GM12878 (cell line): ENCODE results near the gene AHCY. TPM values are rescaled to one million over a fixed set of nuclear protein-coding genes. Genes with fewer than 3 reads are reported as not detected.

Experiments used
- ATAC-seq: fragments of 200-7000 bp; cut with Tn5 transposase; 3 replicates; pipeline ENCODE4 v1.9.1; 2020; ENCODE audit warnings: mild to moderate bottlenecking, moderate library complexity
- BruUV-seq: library from RNA; stranded (reverse); fragments of 400-500 nt; replicated peaks from 2 replicates; lab custom pipeline; 2021; lab: Mats Ljungman, UMichigan
- CTCF ChIA-PET: fragments of 300-600 bp; sonication (Branson Sonifier 250); formaldehyde crosslinking; extraction: SDS; loops from one replicate; lab custom pipeline; 2021; ENCODE audit warnings: inconsistent platforms; lab: Yijun Ruan, JAX
- POLR2A ChIA-PET: fragments of 350-600 bp; formaldehyde crosslinking; extraction: SDS; loops from one replicate; lab custom pipeline; 2021; ENCODE audit warnings: inconsistent platforms; lab: Charles Lee
- RAD21 ChIA-PET: fragments of 300-600 bp; sonication (Branson Sonifier 250); formaldehyde crosslinking; loops from one replicate; lab custom pipeline; 2023; ENCODE audit warnings: antibody characterized with exemption; ENCODE audit not compliant: unreplicated experiment; lab: Charles Lee
- SMC1A ChIA-PET: fragments of 300-600 bp; sonication (Branson Sonifier 250); formaldehyde crosslinking; loops from one replicate; lab custom pipeline; 2023; ENCODE audit not compliant: unreplicated experiment, uncharacterized antibody; lab: Charles Lee
- DNase-seq: peaks from one replicate; pipeline ENCODE4 v3.0.0-alpha.2; 2011; ENCODE audit warnings: low read depth, low spot score
- FAIRE-seq: peaks from 3 replicates; lab custom pipeline; 2011; peaks lifted over from hg19 to GRCh38; lab: Jason Lieb, UNC
- H2AFZ ChIP-seq: 2 replicates; pipeline ENCODE4 v1.6.0; 2011; ENCODE audit warnings: low read depth, low read length, control low read depth; ENCODE audit not compliant: control insufficient read depth
- H3K27ac ChIP-seq: 2 replicates; pipeline ENCODE4 v1.5.1; 2011; ENCODE audit warnings: control low read depth; ENCODE audit not compliant: control insufficient read depth, insufficient read depth
- H3K27me3 ChIP-seq, 2 experiments: replicated peaks in 1 of 2; 2 replicates each; pipeline versions ENCODE4 v1.6.0 to v1.6.1; 2011; ENCODE audit warnings: low read length in 1 of 2; ENCODE audit not compliant: control insufficient read depth in 2 of 2, insufficient read depth in 2 of 2
- H3K36me3 ChIP-seq, 2 experiments: 2 replicates each; pipeline ENCODE4 v1.5.1; 2011; ENCODE audit warnings: low read length in 1 of 2; ENCODE audit not compliant: control insufficient read depth in 2 of 2, insufficient read depth in 2 of 2
- H3K4me1 ChIP-seq: 2 replicates; pipeline ENCODE4 v1.6.1; 2011; ENCODE audit warnings: mild to moderate bottlenecking, low read length, moderate library complexity, mixed read lengths; ENCODE audit not compliant: control insufficient read depth, insufficient read depth
- H3K4me2 ChIP-seq: 2 replicates; pipeline ENCODE4 v1.6.0; 2011; ENCODE audit warnings: control low read depth; ENCODE audit not compliant: control insufficient read depth, insufficient read depth
- H3K4me3 ChIP-seq: fragments of 200-600 bp; sonication (generic); 2 replicates; pipeline ENCODE4 v1.5.1; 2016
- H3K79me2 ChIP-seq: 2 replicates; pipeline ENCODE4 v1.6.0; 2011; ENCODE audit warnings: low read length; ENCODE audit not compliant: control insufficient read depth, insufficient read depth
- H3K9ac ChIP-seq: 2 replicates; pipeline ENCODE4 v1.8.0; 2011; ENCODE audit warnings: low read length, control low read depth, mixed read lengths; ENCODE audit not compliant: control insufficient read depth, insufficient read depth
- H3K9me3 ChIP-seq: replicated peaks from 3 replicates; pipeline ENCODE4 v1.5.1; 2011; ENCODE audit warnings: mild to moderate bottlenecking, low read length; ENCODE audit not compliant: control insufficient read depth, insufficient read depth
- H4K20me1 ChIP-seq: 2 replicates; pipeline ENCODE4 v1.6.0; 2011; ENCODE audit not compliant: control insufficient read depth, insufficient read depth
- ASH2L ChIP-seq: fragments of 300-600, 200-600 bp; sonication (generic); IDR thresholded peaks from 2 replicates; pipeline ENCODE4 v1.6.1; 2017; ENCODE audit warnings: low read depth, mild to moderate bottlenecking, borderline replicate concordance
- CREM ChIP-seq: IDR thresholded peaks from 2 replicates; pipeline ENCODE4 v1.6.1; 2014; ENCODE audit warnings: antibody characterized with exemption, low read depth
- EED ChIP-seq: sonication (generic); IDR thresholded peaks from 2 replicates; pipeline ENCODE4 v1.6.1; 2016; ENCODE audit warnings: antibody characterized with exemption, low read depth
- EGR1 ChIP-seq, 2 experiments: IDR thresholded peaks; 1 replicate in 1 of 2; 2 replicates in 1 of 2; pipeline ENCODE4 v1.6.1; 2011 to 2012; ENCODE audit warnings: low read depth in 2 of 2, low read length in 2 of 2, borderline replicate concordance in 1 of 2, mild to moderate bottlenecking in 1 of 2, moderate library complexity in 1 of 2
- EZH2 ChIP-seq: IDR thresholded peaks from 2 replicates; pipeline ENCODE4 v1.6.1; 2012; ENCODE audit warnings: low read depth, mild to moderate bottlenecking, control low read depth, inconsistent platforms, low read length, borderline replicate concordance; ENCODE audit not compliant: control insufficient read depth
- IKZF1 ChIP-seq: fragments of 450-650 bp; conservative IDR thresholded peaks from 2 replicates; pipeline ENCODE4 v1.6.1; 2017; ENCODE audit warnings: antibody characterized with exemption, mild to moderate bottlenecking
- KDM1A ChIP-seq: fragments of 200-600 bp; sonication (generic); IDR thresholded peaks from 2 replicates; pipeline ENCODE4 v1.6.1; 2016; ENCODE audit warnings: borderline replicate concordance
- MAX ChIP-seq: IDR thresholded peaks from 2 replicates; pipeline ENCODE4 v1.6.1; 2012; ENCODE audit warnings: low read depth, low read length, improper control_type of control experiment
- MEF2A ChIP-seq: IDR thresholded peaks from 2 replicates; pipeline ENCODE4 v1.6.1; 2011; ENCODE audit warnings: low read depth, mild to moderate bottlenecking, low read length, moderate library complexity; ENCODE audit not compliant: insufficient read depth
- NFYB ChIP-seq: IDR thresholded peaks from 2 replicates; pipeline ENCODE4 v1.6.1; 2011; ENCODE audit warnings: low read depth, mild to moderate bottlenecking, low read length, improper control_type of control experiment, moderate library complexity; ENCODE audit not compliant: insufficient read depth
- NR2C2 ChIP-seq: IDR thresholded peaks from 2 replicates; pipeline ENCODE4 v1.6.1; 2011; ENCODE audit warnings: borderline replicate concordance, low read depth; ENCODE audit not compliant: control insufficient read depth, insufficient read length
- RB1 ChIP-seq: fragments of 450-650 bp; formaldehyde crosslinking; IDR thresholded peaks from 2 replicates; pipeline ENCODE4 v1.6.1; 2017; ENCODE audit warnings: mild to moderate bottlenecking, borderline replicate concordance
- STAT1 ChIP-seq: fragments of 450-650 bp; conservative IDR thresholded peaks from 2 replicates; pipeline ENCODE4 v1.6.1; 2014; ENCODE audit warnings: antibody characterized with exemption, mild to moderate bottlenecking
- TARDBP ChIP-seq: IDR thresholded peaks from 2 replicates; pipeline ENCODE4 v1.6.1; 2016; ENCODE audit warnings: borderline replicate concordance
- WRNIP1 ChIP-seq: IDR thresholded peaks from 2 replicates; pipeline ENCODE4 v1.6.1; 2011; ENCODE audit warnings: low read depth, low read length, improper control_type of control experiment, borderline replicate concordance
- ZBTB33 ChIP-seq: fragments of 450-650 bp; IDR thresholded peaks from 2 replicates; pipeline ENCODE4 v1.6.1; 2017; ENCODE audit warnings: mild to moderate bottlenecking
- WGBS: methylation state at CpG from one replicate; pipeline ENCODE4 v1.1.6; 2016; ENCODE audit warnings: low lambda C conversion rate; ENCODE audit not compliant: insufficient replicate concordance, insufficient coverage; ENCODE audit errors: missing lambda C conversion rate; 5-methylcytosine and 5-hydroxymethylcytosine counted together
- in situ Hi-C: fragments of 300-500 bp; cut with MboI; formaldehyde crosslinking; loops from 9 replicates; pipeline ENCODE4 v1.14.3; 2018; ENCODE audit warnings: mixed read lengths
- intact Hi-C: fragments of 100-400 bp; cut with micrococcal nuclease; formaldehyde crosslinking; loops from one replicate; pipeline ENCODE4 v1.14.2; 2022; ENCODE audit not compliant: unreplicated experiment
- polyA plus RNA-seq, 11 experiments: library from polyadenylated mRNA; depleted of rRNA in 4 of 11; unstranded in 6 of 11; stranded (reverse) in 5 of 11; fragments of >200 nt; fragmentation: Nextera tagmentation in 4 of 11; fragmentation: Illumina TruSeq in 1 of 11; extraction: Ambion mirVana in 4 of 11; extraction: Trizol in 1 of 11; gene quantifications; 1 replicate in 1 of 11; 2 replicates in 10 of 11; pipeline versions ENCODE4 v1.2.1 to v1.2.3, GENCODE V29; 2011 to 2016; ENCODE audit warnings: inconsistent platforms in 2 of 11, missing spikeins in 2 of 11, low read depth in 1 of 11
- total RNA-seq, 4 experiments: library from RNA; depleted of rRNA in 3 of 4; stranded (reverse); fragments of >200 nt in 3 of 4; fragmentation: Illumina TruSeq in 1 of 4; extraction: Trizol in 1 of 4; gene quantifications; 2 replicates each; pipeline versions ENCODE4 v1.2.1 to v1.2.3, GENCODE V29; 2013 to 2021
- TF ChIP-seq, protein P1 (sequence below): fragments of 450-650 bp; IDR thresholded peaks from 2 replicates; pipeline ENCODE4 v1.6.1; 2017; ENCODE audit warnings: mild to moderate bottlenecking, low read depth, inconsistent platforms; ENCODE audit not compliant: poor library complexity, severe bottlenecking
- TF ChIP-seq, protein P2 (sequence below): IDR thresholded peaks from 2 replicates; pipeline ENCODE4 v1.6.1; 2011; ENCODE audit warnings: borderline replicate concordance, low read depth, mild to moderate bottlenecking, moderate library complexity, low read length; ENCODE audit not compliant: insufficient read depth, poor library complexity, severe bottlenecking

AHCY gene
- total and polyA plus RNA-seq, 10 of the 15 experiments (the other 5 are each of a cell fraction or from before 2014, with no cell fraction given), result 84.9 to 223 (median 181) TPM

DNA sequence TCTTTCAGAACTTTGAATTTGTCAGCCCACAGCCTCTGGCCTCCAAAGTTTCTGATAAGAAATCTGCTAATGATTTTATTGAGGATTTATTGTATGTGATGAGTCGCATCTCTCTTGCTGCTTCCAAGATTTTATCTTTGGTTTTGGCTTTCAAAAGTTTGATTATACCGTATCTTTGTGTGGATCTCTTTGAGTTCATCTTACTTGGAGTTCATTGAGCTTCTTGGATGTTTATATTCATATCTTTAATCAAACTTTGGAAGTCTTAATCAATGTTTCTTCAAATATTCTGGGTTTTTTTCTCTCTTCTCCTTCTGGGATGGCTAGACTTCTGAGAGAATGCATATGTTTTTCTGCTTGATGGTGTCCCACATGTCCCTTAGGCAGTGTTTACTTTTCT lies 65.2 kb downstream of the AHCY start (continued):
- no peak for TF ChIP-seq EED
- TF ChIP-seq NR2C2, result no peak
- TF ChIP-seq EGR1 (IDR thresholded peaks at IDR 0.05; ENCODE audit: borderline replicate concordance in 1 of 2, low read depth in 2 of 2, low read length in 2 of 2), result no peak
- no peak for TF ChIP-seq RB1
- TF ChIP-seq MAX, result no peak

- WGBS, result 47% methylated on average over 2 of the region's 2 CpGs
- in situ Hi-C loops, result no loop called here
- no peak overlapping the region for H2AFZ ChIP-seq
- no peaks in the 10 kb centered on the region; the same call in 1 of the 3 replicates for H3K9me3 ChIP-seq
- no peaks in the 10 kb centered on the region for H3K36me3 ChIP-seq
- H3K4me2 ChIP-seq, result no peak overlapping the region
- ChIA-PET RAD21 (no interaction called here), CTCF (no interaction called here), SMC1A (no interaction called here), POLR2A (no interaction called here)
- intact Hi-C loops, result no loop called here
- no peaks in the 10 kb centered on the region; a peak in 1 of 4 replicates for H3K27me3 ChIP-seq
- H4K20me1 ChIP-seq, result no peaks in the 10 kb centered on the region
- H3K79me2 ChIP-seq, result no peaks in the 10 kb centered on the region
- no peaks in the 10 kb centered on the region; the same call in 1 of the 2 replicates for H3K4me1 ChIP-seq
- FAIRE-seq (no peak), DNase-seq (no peak), ATAC-seq (no peak)
- no peak overlapping the region for H3K27ac ChIP-seq
- H3K4me3 ChIP-seq, result no peak overlapping the region
- no peak overlapping the region for H3K9ac ChIP-seq
- BruUV-seq, result no TSS peak
- TF ChIP-seq KDM1A (no peak), NFYB (no peak), STAT1 (no peak), EGR1 (IDR thresholded peaks at IDR 0.05; ENCODE audit: borderline replicate concordance in 1 of 2, low read depth in 2 of 2, low read length in 2 of 2) (no peak), MEF2A (no peak), IKZF1 (no peak), EZH2 (no peak), TARDBP (no peak), WRNIP1 (no peak), CREM (no peak), ZBTB33 (no peak), ASH2L (no peak)
- TF ChIP-seq, protein P1, sequence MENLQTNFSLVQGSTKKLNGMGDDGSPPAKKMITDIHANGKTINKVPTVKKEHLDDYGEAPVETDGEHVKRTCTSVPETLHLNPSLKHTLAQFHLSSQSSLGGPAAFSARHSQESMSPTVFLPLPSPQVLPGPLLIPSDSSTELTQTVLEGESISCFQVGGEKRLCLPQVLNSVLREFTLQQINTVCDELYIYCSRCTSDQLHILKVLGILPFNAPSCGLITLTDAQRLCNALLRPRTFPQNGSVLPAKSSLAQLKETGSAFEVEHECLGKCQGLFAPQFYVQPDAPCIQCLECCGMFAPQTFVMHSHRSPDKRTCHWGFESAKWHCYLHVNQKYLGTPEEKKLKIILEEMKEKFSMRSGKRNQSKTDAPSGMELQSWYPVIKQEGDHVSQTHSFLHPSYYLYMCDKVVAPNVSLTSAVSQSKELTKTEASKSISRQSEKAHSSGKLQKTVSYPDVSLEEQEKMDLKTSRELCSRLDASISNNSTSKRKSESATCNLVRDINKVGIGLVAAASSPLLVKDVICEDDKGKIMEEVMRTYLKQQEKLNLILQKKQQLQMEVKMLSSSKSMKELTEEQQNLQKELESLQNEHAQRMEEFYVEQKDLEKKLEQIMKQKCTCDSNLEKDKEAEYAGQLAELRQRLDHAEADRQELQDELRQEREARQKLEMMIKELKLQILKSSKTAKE, result no peak
- TF ChIP-seq, protein P2, sequence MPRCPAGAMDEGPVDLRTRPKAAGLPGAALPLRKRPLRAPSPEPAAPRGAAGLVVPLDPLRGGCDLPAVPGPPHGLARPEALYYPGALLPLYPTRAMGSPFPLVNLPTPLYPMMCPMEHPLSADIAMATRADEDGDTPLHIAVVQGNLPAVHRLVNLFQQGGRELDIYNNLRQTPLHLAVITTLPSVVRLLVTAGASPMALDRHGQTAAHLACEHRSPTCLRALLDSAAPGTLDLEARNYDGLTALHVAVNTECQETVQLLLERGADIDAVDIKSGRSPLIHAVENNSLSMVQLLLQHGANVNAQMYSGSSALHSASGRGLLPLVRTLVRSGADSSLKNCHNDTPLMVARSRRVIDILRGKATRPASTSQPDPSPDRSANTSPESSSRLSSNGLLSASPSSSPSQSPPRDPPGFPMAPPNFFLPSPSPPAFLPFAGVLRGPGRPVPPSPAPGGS, result no peak
These were observed 67.3 kb downstream of the AHCY start for GRCh38 chr20:34235875-34236274.
